Measurements from ENCODE around the gene TRABD2A.

TRABD2A gene

GRCh38 chr2:84830758-84831500 lies 50.0 kb downstream of the TRABD2A start:
- in situ Hi-C loops (cut with HindIII; ENCODE audit: low pct_unique_long_range_greater_than_20kb, low sequenced_read_pairs) = no loop called here
- TF ChIP-seq JUND (IDR thresholded peaks at IDR 0.05; ENCODE audit: low read depth) = no peak
- no peak for DNase-seq (ENCODE audit: low read depth in 1 of 2, low spot score in 1 of 2)

GRCh38 chr2:84830095-84830494 lies 50.8 kb downstream of the TRABD2A start:
- TF ChIP-seq JUND (IDR thresholded peaks at IDR 0.05; ENCODE audit: low read depth) = no peak
- DNase-seq (ENCODE audit: low read depth in 1 of 2, low spot score in 1 of 2) = no peak
- in situ Hi-C loops (cut with HindIII; ENCODE audit: low pct_unique_long_range_greater_than_20kb, low sequenced_read_pairs) = no loop called here

GRCh38 chr2:84829693-84830092 lies 51.2 kb downstream of the TRABD2A start:
- in situ Hi-C loops (cut with HindIII; ENCODE audit: low pct_unique_long_range_greater_than_20kb, low sequenced_read_pairs) = no loop called here

GRCh38 chr2:84827978-84828575 lies 52.8 kb downstream of the TRABD2A start:
- in situ Hi-C loops (cut with HindIII; ENCODE audit: low pct_unique_long_range_greater_than_20kb, low sequenced_read_pairs) = no loop called here
- no peak for TF ChIP-seq JUND (IDR thresholded peaks at IDR 0.05; ENCODE audit: low read depth)
- no peak for DNase-seq (ENCODE audit: low read depth in 1 of 2, low spot score in 1 of 2)

More at GRCh38 chr2:84829693-84830092, 51.2 kb downstream of the TRABD2A start:
- no peak for TF ChIP-seq JUND (IDR thresholded peaks at IDR 0.05; ENCODE audit: low read depth)
- no peak for DNase-seq (ENCODE audit: low read depth in 1 of 2, low spot score in 1 of 2)

GRCh38 chr2:84823788-84824187 lies 57.1 kb downstream of the TRABD2A start:
- no peak for DNase-seq (ENCODE audit: low read depth in 1 of 2, low spot score in 1 of 2)
- no peak for TF ChIP-seq JUND (IDR thresholded peaks at IDR 0.05; ENCODE audit: low read depth)
- in situ Hi-C loops (cut with HindIII; ENCODE audit: low pct_unique_long_range_greater_than_20kb, low sequenced_read_pairs) = no loop called here

GRCh38 chr2:84823229-84823628 lies 57.7 kb downstream of the TRABD2A start:
- DNase-seq (ENCODE audit: low read depth in 1 of 2, low spot score in 1 of 2) = no peak
- in situ Hi-C loops (cut with HindIII; ENCODE audit: low pct_unique_long_range_greater_than_20kb, low sequenced_read_pairs) = no loop called here
- TF ChIP-seq JUND (IDR thresholded peaks at IDR 0.05; ENCODE audit: low read depth) = no peak

GRCh38 chr2:84821806-84822205 lies 59.1 kb downstream of the TRABD2A start:
- in situ Hi-C loops (cut with HindIII; ENCODE audit: low pct_unique_long_range_greater_than_20kb, low sequenced_read_pairs) = no loop called here
- TF ChIP-seq JUND (IDR thresholded peaks at IDR 0.05; ENCODE audit: low read depth) = no peak
- DNase-seq (ENCODE audit: low read depth in 1 of 2, low spot score in 1 of 2) = no peak

GRCh38 chr2:84817239-84817655 lies 63.6 kb downstream of the TRABD2A start:
- no peak for DNase-seq (ENCODE audit: low read depth in 1 of 2, low spot score in 1 of 2)
- TF ChIP-seq JUND (IDR thresholded peaks at IDR 0.05; ENCODE audit: low read depth) = no peak
- in situ Hi-C loops (cut with HindIII; ENCODE audit: low pct_unique_long_range_greater_than_20kb, low sequenced_read_pairs) = no loop called here

- in situ Hi-C loops (cut with HindIII; ENCODE audit: low pct_unique_long_range_greater_than_20kb, low sequenced_read_pairs) = no loop called here
- TF ChIP-seq JUND (IDR thresholded peaks at IDR 0.05; ENCODE audit: low read depth) = no peak
- no peak for DNase-seq (ENCODE audit: low read depth in 1 of 2, low spot score in 1 of 2)
These were observed 64.4 kb downstream of the TRABD2A start for GRCh38 chr2:84816426-84817026.

GRCh38 chr2:84815146-84815545 lies 65.7 kb downstream of the TRABD2A start:
- in situ Hi-C loops (cut with HindIII; ENCODE audit: low pct_unique_long_range_greater_than_20kb, low sequenced_read_pairs) = no loop called here
- no peak for DNase-seq (ENCODE audit: low read depth in 1 of 2, low spot score in 1 of 2)

GRCh38 chr2:84811839-84812431 lies 68.9 kb downstream of the TRABD2A start:
- in situ Hi-C loops (cut with HindIII; ENCODE audit: low pct_unique_long_range_greater_than_20kb, low sequenced_read_pairs) = no loop called here
- DNase-seq (ENCODE audit: low read depth in 1 of 2, low spot score in 1 of 2) = no peak
- no peak for TF ChIP-seq JUND (IDR thresholded peaks at IDR 0.05; ENCODE audit: low read depth)

More at GRCh38 chr2:84815146-84815545, 65.7 kb downstream of the TRABD2A start:
- no peak for TF ChIP-seq JUND (IDR thresholded peaks at IDR 0.05; ENCODE audit: low read depth)

- no peak for DNase-seq (ENCODE audit: low read depth in 1 of 2, low spot score in 1 of 2)
- TF ChIP-seq JUND (IDR thresholded peaks at IDR 0.05; ENCODE audit: low read depth) = no peak
- in situ Hi-C loops (cut with HindIII; ENCODE audit: low pct_unique_long_range_greater_than_20kb, low sequenced_read_pairs) = no loop called here
These were observed 72.6 kb downstream of the TRABD2A start for GRCh38 chr2:84808279-84808678.

GRCh38 chr2:84807063-84807485 lies 73.8 kb downstream of the TRABD2A start:
- DNase-seq (ENCODE audit: low read depth in 1 of 2, low spot score in 1 of 2) = peak in 1 of 2 experiments; percentile 65
- TF ChIP-seq JUND (IDR thresholded peaks at IDR 0.05; ENCODE audit: low read depth) = no peak
- in situ Hi-C loops (cut with HindIII; ENCODE audit: low pct_unique_long_range_greater_than_20kb, low sequenced_read_pairs) = no loop called here
